Mesothelial cell of epicardium (in vitro differentiated cells): Measurements from ENCODE around the gene CGREF1. TPM values are rescaled to one million over a fixed set of nuclear protein-coding genes. Genes with fewer than 3 reads are reported as not detected.

Experiments
- DNase-seq, 2 experiments: peaks; one replicate each; pipeline ENCODE4 v3.0.0; 2021; ENCODE audit warnings: low spot score in 2 of 2; ENCODE audit not compliant: unreplicated experiment in 2 of 2
- H3K27ac Mint-ChIP-seq: 2 replicates; pipeline ENCODE4 v1.8.0; 2021; ENCODE audit warnings: mixed read lengths
- H3K27me3 Mint-ChIP-seq: 2 replicates; pipeline ENCODE4 v1.8.0; 2021; ENCODE audit warnings: low read depth, mixed read lengths
- H3K36me3 Mint-ChIP-seq: 2 replicates; pipeline ENCODE4 v1.8.0; 2021; ENCODE audit warnings: mixed read lengths
- H3K4me1 Mint-ChIP-seq: 2 replicates; pipeline ENCODE4 v1.8.0; 2021; ENCODE audit warnings: mixed read lengths
- H3K4me3 Mint-ChIP-seq: 2 replicates; pipeline ENCODE4 v1.8.0; 2021; ENCODE audit warnings: mild to moderate bottlenecking, moderate library complexity, mixed read lengths
- H3K9me3 Mint-ChIP-seq: 2 replicates; pipeline ENCODE4 v1.8.0; 2021; ENCODE audit warnings: mixed read lengths
- CTCF ChIP-seq: fragments of 200-600 bp; sonication (generic); IDR thresholded peaks from one replicate; pipeline ENCODE4 v1.5.0; 2021; ENCODE audit warnings: antibody characterized with exemption; ENCODE audit not compliant: unreplicated experiment
- total RNA-seq: library from RNA; stranded (reverse); gene quantifications from 3 replicates; pipeline ENCODE4 v1.2.1, GENCODE V29; 2021

Gene CGREF1
- total RNA-seq, 1 donor from 2014 or later: 1.5 TPM

- H3K4me3 Mint-ChIP-seq: no peak overlapping the region
- DNase-seq: no peak
- TF ChIP-seq CTCF: no peak
- H3K27ac Mint-ChIP-seq: no peak overlapping the region
- no peaks in the 10 kb centered on the region for H3K4me1 Mint-ChIP-seq
- H3K9me3 Mint-ChIP-seq: no peaks in the 10 kb centered on the region
- no peaks in the 10 kb centered on the region for H3K27me3 Mint-ChIP-seq
- H3K36me3 Mint-ChIP-seq: no peaks in the 10 kb centered on the region
Observed at GRCh38 chr2:27159271-27159670, 40.3 kb upstream of the CGREF1 start.

GRCh38 chr2:27158468-27158867, 39.5 kb upstream of the CGREF1 start:
- no peak for TF ChIP-seq CTCF
- Mint-ChIP-seq H3K27me3 (peaks cover under 1% of the 10 kb centered on the region), H3K4me1 (peaks cover 2% of the 10 kb centered on the region), H3K27ac (no peak overlapping the region), H3K4me3 (no peak overlapping the region), H3K9me3 (no peaks in the 10 kb centered on the region), H3K36me3 (no peaks in the 10 kb centered on the region)
- DNase-seq: no peak

- Mint-ChIP-seq H3K4me1 (peaks cover 3% of the 10 kb centered on the region), H3K27me3 (peaks cover 2% of the 10 kb centered on the region), H3K9me3 (no peaks in the 10 kb centered on the region), H3K27ac (no peak overlapping the region), H3K36me3 (no peaks in the 10 kb centered on the region), H3K4me3 (no peak overlapping the region)
- DNase-seq: no peak
- no peak for TF ChIP-seq CTCF
Observed at GRCh38 chr2:27155069-27155520, 36.2 kb upstream of the CGREF1 start.

GRCh38 chr2:27154488-27154887, 35.6 kb upstream of the CGREF1 start:
- TF ChIP-seq CTCF: no peak
- Mint-ChIP-seq H3K9me3 (no peaks in the 10 kb centered on the region), H3K36me3 (no peaks in the 10 kb centered on the region), H3K4me1 (peaks cover 3% of the 10 kb centered on the region), H3K4me3 (no peak overlapping the region), H3K27me3 (peaks cover 2% of the 10 kb centered on the region), H3K27ac (no peak overlapping the region)
- DNase-seq: no peak

- H3K4me3 Mint-ChIP-seq: no peak overlapping the region
- TF ChIP-seq CTCF: no peak
- no peaks in the 10 kb centered on the region for H3K9me3 Mint-ChIP-seq
- H3K27ac Mint-ChIP-seq: no peak overlapping the region
- peaks cover 3% of the 10 kb centered on the region for H3K4me1 Mint-ChIP-seq
- DNase-seq: no peak
- H3K27me3 Mint-ChIP-seq: peaks cover 2% of the 10 kb centered on the region
- no peaks in the 10 kb centered on the region for H3K36me3 Mint-ChIP-seq
Observed at GRCh38 chr2:27152796-27153464, 34.0 kb upstream of the CGREF1 start.
